Muscle of leg (tissue), 16 donors: ENCODE data around the gene HS3ST1. TPM values are rescaled to one million over a fixed set of nuclear protein-coding genes. Genes with fewer than 3 reads are reported as not detected.

Experiments used
- DNase-seq: peaks from one replicate; pipeline ENCODE4 v3.0.0; 2013
- H3K27ac ChIP-seq: one replicate; pipeline ENCODE4 v1.5.1; 2013; ENCODE audit warnings: mild to moderate bottlenecking, low read length, control low read depth
- H3K27me3 ChIP-seq: one replicate; pipeline ENCODE4 v1.6.1; 2013; ENCODE audit warnings: low read length; ENCODE audit not compliant: control insufficient read depth, insufficient read depth
- H3K36me3 ChIP-seq: one replicate; pipeline ENCODE4 v1.6.1; 2013; ENCODE audit warnings: low read length; ENCODE audit not compliant: control insufficient read depth, insufficient read depth
- H3K4me1 ChIP-seq: one replicate; pipeline ENCODE4 v1.6.1; 2013; ENCODE audit warnings: low read length; ENCODE audit not compliant: control insufficient read depth, insufficient read depth
- H3K4me3 ChIP-seq: one replicate; pipeline ENCODE4 v1.5.1; 2013; ENCODE audit warnings: low read length, control low read depth
- H3K9me3 ChIP-seq: replicated peaks from 2 replicates; pipeline ENCODE4 v1.6.1; 2013; ENCODE audit warnings: low read depth, low read length; ENCODE audit not compliant: control insufficient read depth
- WGBS: methylation state at CpG from one replicate; pipeline ENCODE4 v1.1.5; 2013; ENCODE audit warnings: missing lambda C conversion rate; ENCODE audit not compliant: insufficient coverage; 5-methylcytosine and 5-hydroxymethylcytosine counted together
- long read RNA-seq, 11 donors: transcript quantifications; one replicate each; lab custom pipeline, GENCODE V29; 2026
- polyA plus RNA-seq, 8 donors: library from polyadenylated mRNA; unstranded; fragments of 120-200 nt; gene quantifications; one replicate each; pipeline versions ENCODE4 v1.2.1 to v1.2.3, GENCODE V29; 2013; ENCODE audit warnings: inconsistent platforms in 1 of 8, low replicate concordance in 1 of 8; ENCODE audit not compliant: insufficient read length in 8 of 8, insufficient read depth in 1 of 8
- total RNA-seq: library from RNA; stranded (reverse); fragments of 120-200 nt; gene quantifications from one replicate; pipeline ENCODE4 v1.2.4, GENCODE V29; 2013

HS3ST1 gene
- total RNA-seq (0.09 TPM), polyA plus RNA-seq (under 1 TPM; 0.08 to 0.94 (median 0.40) TPM)
- long read RNA-seq, donor 1 = 0 reads
- long read RNA-seq, donor 2 = 0 reads
- long read RNA-seq, donor 3 = 0 reads
- long read RNA-seq, donor 4 = 0 reads
- long read RNA-seq, donor 5, full-length matches to known transcripts = 2 of 2 reads
- long read RNA-seq, donor 5, partial matches to known transcripts = 0 of 2 reads
- long read RNA-seq, donor 5, other reads (novel, unspliced or antisense) = 0 of 2 reads
- long read RNA-seq, donor 6 = 0 reads
- long read RNA-seq, donor 7 = 0 reads
- long read RNA-seq, donor 8 = 0 reads
- long read RNA-seq, donor 9, full-length matches to known transcripts = 1 of 1 reads
- long read RNA-seq, donor 9, partial matches to known transcripts = 0 of 1 reads
- long read RNA-seq, donor 9, other reads (novel, unspliced or antisense) = 0 of 1 reads
- long read RNA-seq, donor 10 = 0 reads
- long read RNA-seq, donor 11, full-length matches to known transcripts = 2 of 2 reads
- long read RNA-seq, donor 11, partial matches to known transcripts = 0 of 2 reads
- long read RNA-seq, donor 11, other reads (novel, unspliced or antisense) = 0 of 2 reads

- Histone ChIP-seq H3K36me3 (no peaks in the 10 kb centered on the region), H3K27ac (no peak within 1 kb of the TSS), H3K27me3 (peaks cover 37% of the 10 kb centered on the region), H3K9me3 (no peaks in the 10 kb centered on the region), H3K4me1 (peaks cover 19% of the 10 kb centered on the region), H3K4me3 (peak within 1 kb of the TSS; percentile 44)
- DNase-seq = peak; percentile 6
- WGBS = under 1% methylated on average over 34 of the region's 43 CpGs
Measured at GRCh38 chr4:11428231-11428898, at the start of gene HS3ST1. HS3ST1 (minus strand) TSS chr4:11428894; CDS start chr4:11400005, 28,889 bp downstream.

DNA sequence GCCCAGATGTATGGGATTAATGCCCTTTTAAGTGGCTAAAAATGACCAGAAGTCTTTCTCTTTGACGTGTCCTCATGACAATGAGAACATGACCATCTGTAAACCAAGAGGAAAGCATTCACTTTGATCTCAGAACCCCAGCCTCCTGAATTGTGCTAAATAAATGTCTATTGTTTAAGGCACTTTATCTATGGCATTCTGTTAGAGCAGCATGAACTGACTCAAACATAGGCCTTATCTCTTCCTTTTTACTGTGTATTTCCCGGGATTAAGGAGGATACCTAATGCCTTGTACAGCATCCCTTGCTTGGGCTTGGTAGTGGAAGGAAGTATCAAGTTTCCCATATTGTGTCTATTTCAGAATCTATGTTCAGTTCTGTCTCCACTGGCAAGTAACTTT lies 47.2 kb upstream of the HS3ST1 start:
- no peak for DNase-seq
- Histone ChIP-seq H3K27ac (no peak overlapping the region), H3K4me1 (no peaks in the 10 kb centered on the region), H3K27me3 (no peaks in the 10 kb centered on the region), H3K36me3 (no peaks in the 10 kb centered on the region), H3K9me3 (peaks cover 6% of the 10 kb centered on the region), H3K4me3 (no peak overlapping the region)
- no CpG with 5 or more reads among the region's 2 CpGs for WGBS

- Histone ChIP-seq H3K36me3 (no peaks in the 10 kb centered on the region), H3K4me1 (peaks cover 3% of the 10 kb centered on the region), H3K27me3 (no peaks in the 10 kb centered on the region), H3K9me3 (no peaks in the 10 kb centered on the region), H3K27ac (no peak overlapping the region), H3K4me3 (no peak overlapping the region)
- no peak for DNase-seq
- WGBS = 71% methylated on average over 1 of the region's 1 CpG
Measured at GRCh38 chr4:11474146-11474545, 45.5 kb upstream of the HS3ST1 start.

GRCh38 chr4:11472535-11472934 lies 43.8 kb upstream of the HS3ST1 start:
- no CpG with 5 or more reads among the region's 3 CpGs for WGBS
- DNase-seq = no peak

GRCh38 chr4:11471618-11472017 lies 42.9 kb upstream of the HS3ST1 start:
- Histone ChIP-seq H3K36me3 (no peaks in the 10 kb centered on the region), H3K4me1 (peaks cover 6% of the 10 kb centered on the region), H3K9me3 (no peaks in the 10 kb centered on the region), H3K4me3 (no peak overlapping the region), H3K27ac (no peak overlapping the region), H3K27me3 (no peaks in the 10 kb centered on the region)
- peak; percentile 46 for DNase-seq
- WGBS = 55% methylated on average over 3 of the region's 4 CpGs

More at GRCh38 chr4:11472535-11472934, 43.8 kb upstream of the HS3ST1 start:
- no peaks in the 10 kb centered on the region for H3K36me3 ChIP-seq
- H3K4me3 ChIP-seq = no peak overlapping the region
- H3K27ac ChIP-seq = no peak overlapping the region
- peaks cover 6% of the 10 kb centered on the region for H3K4me1 ChIP-seq
- no peaks in the 10 kb centered on the region for H3K27me3 ChIP-seq
- no peaks in the 10 kb centered on the region for H3K9me3 ChIP-seq

DNA sequence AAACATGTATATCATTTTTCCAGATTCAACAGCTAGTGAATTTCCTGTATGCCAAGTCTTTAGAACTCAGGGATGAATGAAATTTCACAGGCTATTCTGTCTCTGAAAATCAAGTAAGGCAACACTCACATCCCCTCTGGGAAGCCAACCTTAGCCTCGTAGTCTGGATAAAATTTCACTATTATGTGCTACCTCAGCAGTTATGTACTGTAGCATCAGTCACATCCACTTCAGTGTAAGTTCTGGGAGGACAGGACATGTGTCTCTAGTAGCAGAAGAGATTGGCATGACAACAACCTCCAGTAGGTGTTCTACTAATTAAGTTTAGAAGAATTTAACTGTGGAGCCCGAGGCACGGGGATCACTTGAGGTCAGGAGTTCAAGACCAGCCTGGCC lies 42.4 kb upstream of the HS3ST1 start:
- H3K4me3 ChIP-seq = no peak overlapping the region
- H3K4me1 ChIP-seq = peaks cover 6% of the 10 kb centered on the region
- no peak for DNase-seq
- no peaks in the 10 kb centered on the region for H3K36me3 ChIP-seq
- no CpG with 5 or more reads among the region's 3 CpGs for WGBS
- no peak overlapping the region for H3K27ac ChIP-seq
- no peaks in the 10 kb centered on the region for H3K9me3 ChIP-seq
- no peaks in the 10 kb centered on the region for H3K27me3 ChIP-seq

- H3K36me3 ChIP-seq = no peaks in the 10 kb centered on the region
- no peaks in the 10 kb centered on the region for H3K9me3 ChIP-seq
- WGBS = 48% methylated on average over 2 of the region's 4 CpGs
- no peak overlapping the region for H3K4me3 ChIP-seq
- H3K27ac ChIP-seq = no peak overlapping the region
- H3K27me3 ChIP-seq = no peaks in the 10 kb centered on the region
- H3K4me1 ChIP-seq = peaks cover 6% of the 10 kb centered on the region
- no peak for DNase-seq
Measured at GRCh38 chr4:11470438-11471045, 41.8 kb upstream of the HS3ST1 start.

DNA sequence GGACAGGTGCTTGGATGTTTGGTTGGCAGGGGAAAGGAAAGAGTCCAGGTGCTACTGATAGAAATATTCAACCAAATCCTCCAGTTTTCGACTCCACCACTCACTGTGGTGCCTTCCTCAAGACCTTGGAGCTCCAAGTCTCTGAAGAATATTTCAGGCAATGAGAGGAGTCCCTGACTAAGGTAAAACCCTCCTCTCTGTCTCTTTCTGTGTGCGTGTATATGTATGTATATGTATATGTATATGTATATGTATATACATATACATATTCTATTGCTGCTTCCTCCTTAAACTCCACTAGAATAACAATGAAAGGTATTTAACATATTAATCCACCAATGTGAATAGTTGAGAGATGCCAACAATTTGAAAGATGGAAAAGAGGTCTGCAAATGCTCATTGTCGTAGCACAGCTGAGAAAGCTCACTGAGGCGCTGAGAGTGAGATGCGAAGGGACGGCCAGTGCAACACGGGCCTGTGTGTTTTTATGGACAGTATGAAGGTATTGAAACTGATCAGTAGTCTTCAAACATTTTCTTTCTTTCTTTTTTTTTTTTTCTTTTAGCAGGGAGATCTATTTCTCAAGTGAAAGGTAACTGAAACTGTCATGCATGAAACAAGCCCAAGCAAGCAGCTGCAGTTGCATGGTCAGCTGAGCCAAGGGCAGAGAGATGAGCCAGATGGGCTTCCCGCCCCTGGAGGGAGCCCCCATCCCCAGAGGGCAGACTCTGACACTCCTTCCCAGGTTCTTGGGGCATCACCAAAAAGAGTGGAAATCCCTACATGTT lies 41.1 kb upstream of the HS3ST1 start:
- Histone ChIP-seq H3K4me1 (peaks cover 6% of the 10 kb centered on the region), H3K27me3 (no peaks in the 10 kb centered on the region), H3K9me3 (no peaks in the 10 kb centered on the region), H3K27ac (no peak overlapping the region), H3K36me3 (no peaks in the 10 kb centered on the region), H3K4me3 (no peak overlapping the region)
- WGBS = 17% methylated on average over 1 of the region's 8 CpGs
- DNase-seq = no peak

GRCh38 chr4:11468901-11469300 lies 40.2 kb upstream of the HS3ST1 start:
- Histone ChIP-seq H3K36me3 (no peaks in the 10 kb centered on the region), H3K4me1 (peaks cover 6% of the 10 kb centered on the region), H3K4me3 (no peak overlapping the region), H3K9me3 (no peaks in the 10 kb centered on the region), H3K27ac (no peak overlapping the region), H3K27me3 (no peaks in the 10 kb centered on the region)
- WGBS = 68% methylated on average over 3 of the region's 4 CpGs
- DNase-seq = no peak
